Adrenal gland (tissue), 12 donors: ENCODE data around the gene ANXA2R. TPM values are rescaled to one million over a fixed set of nuclear protein-coding genes. Genes with fewer than 3 reads are reported as not detected.

Source experiments
- DNase-seq, 7 donors: peaks; one replicate each; pipeline ENCODE4 v3.0.0-alpha.2; 2019 to 2020
- H3K27ac ChIP-seq, 5 donors: fragments of 200-600 bp; sonication (generic) in 4 of 5; 1 replicate in 3 of 5; 2 replicates in 2 of 5; pipeline versions ENCODE4 v1.5.1 to v1.8.0; 2016 to 2020; ENCODE audit warnings: mild to moderate bottlenecking in 1 of 5
- H3K27me3 ChIP-seq: fragments of 200-600 bp; 2 replicates; pipeline ENCODE4 v1.8.0; 2021
- H3K36me3 ChIP-seq, 2 donors: fragments of 200-600 bp; replicated peaks in 1 of 2; 1 replicate in 1 of 2; 2 replicates in 1 of 2; pipeline versions ENCODE4 v1.5.1 to v1.8.0; 2018 to 2022
- H3K4me1 ChIP-seq, 2 donors: fragments of 200-600 bp; replicated peaks in 1 of 2; 1 replicate in 1 of 2; 2 replicates in 1 of 2; pipeline versions ENCODE4 v1.5.1 to v1.8.0; 2018 to 2021
- H3K4me3 ChIP-seq, 4 donors: fragments of 200-600 bp; sonication (generic) in 3 of 4; one replicate each; pipeline ENCODE4 v1.5.1; 2016 to 2018
- H3K9me3 ChIP-seq, 3 donors: fragments of 200-600 bp; sonication (generic) in 1 of 3; replicated peaks in 1 of 3; 1 replicate in 2 of 3; 2 replicates in 1 of 3; pipeline versions ENCODE4 v1.5.1 to v1.8.0; 2016 to 2021
- CTCF ChIP-seq, 6 experiments: fragments of 450-650 bp in 4 of 6; fragments of 200-600 bp in 2 of 6; sonication (generic) in 1 of 6; IDR thresholded peaks; 1 replicate in 5 of 6; 2 replicates in 1 of 6; pipeline versions ENCODE4 v1.5.1 to v1.8.0; 2016 to 2021; ENCODE audit warnings: antibody characterized with exemption in 6 of 6, mild to moderate bottlenecking in 2 of 6, moderate library complexity in 1 of 6
- POLR2A ChIP-seq, 2 donors: fragments of 450-650 bp; IDR thresholded peaks; one replicate each; pipeline ENCODE4 v1.6.1; 2017; ENCODE audit warnings: antibody characterized with exemption in 2 of 2, mild to moderate bottlenecking in 2 of 2, moderate library complexity in 1 of 2
- WGBS, 4 donors: extraction: QIAGEN DNeasy Blood & Tissue Kit in 2 of 4; methylation state at CpG; one replicate each; pipeline versions ENCODE4 v1.1.5 to v1.1.7; 2013 to 2017; 5-methylcytosine and 5-hydroxymethylcytosine counted together
- intact Hi-C, 2 donors: fragments of 100-400 bp; cut with DNase I; formaldehyde crosslinking; loops; one replicate each; pipeline versions ENCODE4 v1.14.1 to v1.15.0; 2022 to 2023
- polyA plus RNA-seq, 3 donors: library from polyadenylated mRNA; stranded (reverse); fragments of 200-250 nt in 2 of 3; fragments of 350-450 nt in 1 of 3; fragmentation: Illumina TruSeq in 1 of 3; extraction: RNeasy Lipid Tissue Mini Kit (QIAGEN cat#74804) in 1 of 3; gene quantifications; one replicate each; pipeline ENCODE4 v1.2.3, GENCODE V29; 2013 to 2014
- total RNA-seq, 9 donors: library from RNA; depleted of rRNA in 4 of 9; stranded (reverse); fragments of >200 nt in 4 of 9; fragments of 120-200 nt in 1 of 9; fragmentation: NEBNext Ultra II Directional in 1 of 9; extraction: Animal tissue kit (Norgen Biotek cat#: 25700) in 1 of 9; gene quantifications; one replicate each; pipeline versions ENCODE4 v1.1.0 to v1.2.4, GENCODE V29; 2013 to 2023
- donor health status: healthy with polysubstance abuse.
- donor health status: Bipolar disorder and iron deficiency.
- donor health status: DM: yes; HTN: yes; CAD: no.
- donor health status: DM: no; HTN: no; CAD: no.
- donor health status: DM: no; HTN: no; CAD: no.
- donor health status: DM: yes; HTN: yes; CAD: no.

ANXA2R gene
- total and polyA plus RNA-seq, 12 donors = 0.30 to 5.2 (median 2.8) TPM

- no peaks in the 10 kb centered on the region for H3K9me3 ChIP-seq
- DNase-seq = no peak
- H3K4me3 ChIP-seq = no peak overlapping the region
- TF ChIP-seq CTCF (IDR thresholded peaks at IDR 0.05) (no peak), POLR2A (IDR thresholded peaks at IDR 0.05) (no peak)
- no peak overlapping the region for H3K27ac ChIP-seq
- 64 to 93% (median 80%) methylated on average over 5 of the region's 5 CpGs for WGBS, 4 donors
- intact Hi-C loops = no loop called here
- no peaks in the 10 kb centered on the region for H3K27me3 ChIP-seq
- peaks cover 0 to 4% of the 10 kb centered on the region in 2 donors for H3K4me1 ChIP-seq
- H3K36me3 ChIP-seq = no peaks in the 10 kb centered on the region
Measured at GRCh38 chr5:43016217-43016779, 23.8 kb downstream of the ANXA2R start.

GRCh38 chr5:43014522-43014921, 25.6 kb downstream of the ANXA2R start:
- Histone ChIP-seq H3K27ac (no peak overlapping the region), H3K36me3 (no peaks in the 10 kb centered on the region), H3K9me3 (no peaks in the 10 kb centered on the region), H3K4me1 (peaks cover 4 to 5% of the 10 kb centered on the region in 2 donors), H3K4me3 (no peak overlapping the region), H3K27me3 (no peaks in the 10 kb centered on the region)
- intact Hi-C loops = no loop called here
- TF ChIP-seq CTCF (IDR thresholded peaks at IDR 0.05) (no peak), POLR2A (IDR thresholded peaks at IDR 0.05) (no peak)
- no peak for DNase-seq

- Histone ChIP-seq H3K4me1 (peaks cover 0 to 6% of the 10 kb centered on the region in 2 donors), H3K36me3 (no peaks in the 10 kb centered on the region), H3K9me3 (no peaks in the 10 kb centered on the region), H3K27me3 (no peaks in the 10 kb centered on the region), H3K4me3 (no peak overlapping the region), H3K27ac (peak overlapping the region in 1 of 5 donors; percentile 94)
- WGBS, 4 donors = 55 to 73% (median 65%) methylated on average over 3 of the region's 3 CpGs
- intact Hi-C loops = no loop called here
- TF ChIP-seq CTCF (IDR thresholded peaks at IDR 0.05) (no peak), POLR2A (IDR thresholded peaks at IDR 0.05) (no peak)
- DNase-seq = peak in 2 of 7 donors; percentile 39 to 47
Measured at GRCh38 chr5:43010935-43011315, 29.2 kb downstream of the ANXA2R start.

GRCh38 chr5:43008363-43009153, 31.6 kb downstream of the ANXA2R start:
- Histone ChIP-seq H3K9me3 (no peaks in the 10 kb centered on the region), H3K36me3 (no peaks in the 10 kb centered on the region), H3K27ac (peak overlapping the region; percentile 55 to 94 (median 85)), H3K4me3 (peak overlapping the region in 3 of 4 donors; percentile 23 to 60 (median 38)), H3K27me3 (no peaks in the 10 kb centered on the region), H3K4me1 (peaks cover 0 to 6% of the 10 kb centered on the region in 2 donors)
- 5 to 9% (median 8%) methylated on average over 23 to 35 of the region's 35 CpGs for WGBS, 4 donors
- DNase-seq = peak; percentile 85 to 92 (median 89)
- intact Hi-C loops = no loop called here
- peak; percentile 76 to 77 for TF ChIP-seq POLR2A (IDR thresholded peaks at IDR 0.05)
- peak in 2 of 6 experiments; percentile 5 to 7 for TF ChIP-seq CTCF (IDR thresholded peaks at IDR 0.05)
